ENCODE data around the gene SRPK2. TPM values are rescaled to one million over a fixed set of nuclear protein-coding genes. Genes with fewer than 3 reads are reported as not detected.

The SRPK2 gene
- total RNA-seq, 1 experiment from 2014 or later, result 21.6 TPM

DNA sequence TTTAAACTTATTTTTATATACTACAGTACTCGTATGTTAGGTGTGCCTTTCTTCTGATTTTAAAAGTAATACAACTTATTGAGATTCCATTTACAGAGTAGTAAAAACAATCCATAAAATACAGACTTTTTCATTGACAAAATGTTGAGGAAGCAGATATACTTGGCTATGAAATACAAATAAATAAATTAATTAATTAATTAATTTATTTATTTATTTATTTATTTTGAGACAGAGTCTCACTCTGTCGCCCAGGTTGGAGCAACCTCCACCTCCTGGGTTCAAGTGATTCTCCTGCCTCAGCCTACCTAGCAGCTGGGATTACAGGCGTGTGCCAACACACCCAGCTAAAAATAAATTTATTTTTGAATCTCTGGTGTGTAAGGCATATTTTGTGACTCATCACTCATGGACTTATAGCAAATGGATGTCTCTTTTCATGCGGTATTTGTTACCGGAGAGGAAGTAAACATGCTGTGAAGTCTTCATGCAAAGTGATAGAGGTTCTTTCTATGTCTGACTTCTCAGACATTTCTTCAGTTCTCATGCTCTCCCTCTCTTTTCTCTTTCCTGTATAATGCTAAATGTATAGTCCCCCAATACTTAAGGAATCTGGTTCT lies 20.2 kb upstream of the SRPK2 start:
- Histone ChIP-seq H4K20me1 (ENCODE audit: low read length) (no peaks in the 10 kb centered on the region), H3K36me3 (ENCODE audit: low read depth, low read length) (no peaks in the 10 kb centered on the region), H3K27me3 (ENCODE audit: low read length) (no peaks in the 10 kb centered on the region), H3K9me3 (ENCODE audit: low read length) (no peaks in the 10 kb centered on the region), H3K4me2 (ENCODE audit: low read length) (no peak overlapping the region), H3K27ac (ENCODE audit: low read length) (no peak overlapping the region), H3F3A (ENCODE audit: low read length, unreplicated experiment) (no peaks in the 10 kb centered on the region), H3K4me3 (ENCODE audit: low read length) (no peak overlapping the region), H3K9me2 (replicated peaks; ENCODE audit: low read length) (no peaks in the 10 kb centered on the region), H3K9ac (ENCODE audit: low read length) (no peak overlapping the region), H3K4me1 (ENCODE audit: insufficient read depth, low read length) (no peaks in the 10 kb centered on the region), H2AFZ (ENCODE audit: low read length) (no peak overlapping the region), H3K79me2 (ENCODE audit: low read length) (no peaks in the 10 kb centered on the region)
- no peak for ATAC-seq
- DNase-seq, result no peak
- no peak for TF ChIP-seq EZH2 (IDR thresholded peaks at IDR 0.05; ENCODE audit: low read length, unreplicated experiment)
- TF ChIP-seq EZH2phosphoT487 (IDR thresholded peaks at IDR 0.05; ENCODE audit: borderline replicate concordance, low read length), result no peak
- TF ChIP-seq, protein P1, sequence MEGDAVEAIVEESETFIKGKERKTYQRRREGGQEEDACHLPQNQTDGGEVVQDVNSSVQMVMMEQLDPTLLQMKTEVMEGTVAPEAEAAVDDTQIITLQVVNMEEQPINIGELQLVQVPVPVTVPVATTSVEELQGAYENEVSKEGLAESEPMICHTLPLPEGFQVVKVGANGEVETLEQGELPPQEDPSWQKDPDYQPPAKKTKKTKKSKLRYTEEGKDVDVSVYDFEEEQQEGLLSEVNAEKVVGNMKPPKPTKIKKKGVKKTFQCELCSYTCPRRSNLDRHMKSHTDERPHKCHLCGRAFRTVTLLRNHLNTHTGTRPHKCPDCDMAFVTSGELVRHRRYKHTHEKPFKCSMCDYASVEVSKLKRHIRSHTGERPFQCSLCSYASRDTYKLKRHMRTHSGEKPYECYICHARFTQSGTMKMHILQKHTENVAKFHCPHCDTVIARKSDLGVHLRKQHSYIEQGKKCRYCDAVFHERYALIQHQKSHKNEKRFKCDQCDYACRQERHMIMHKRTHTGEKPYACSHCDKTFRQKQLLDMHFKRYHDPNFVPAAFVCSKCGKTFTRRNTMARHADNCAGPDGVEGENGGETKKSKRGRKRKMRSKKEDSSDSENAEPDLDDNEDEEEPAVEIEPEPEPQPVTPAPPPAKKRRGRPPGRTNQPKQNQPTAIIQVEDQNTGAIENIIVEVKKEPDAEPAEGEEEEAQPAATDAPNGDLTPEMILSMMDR (conservative IDR thresholded peaks at IDR 0.05; ENCODE audit: low read depth, low read length), result no peak
- ChIA-PET POLR2A (ENCODE audit: unreplicated experiment) (interaction anchor here (0.6 kb wide), 1 partner anchor 906 kb away, joined by 4 read pairs; no protein-coding TSS in a partner anchor), CTCF (interaction anchor here (1.0 kb wide), 1 partner anchor 21 kb away, joined by 3 read pairs; no protein-coding TSS in a partner anchor)
- intact Hi-C loops (cut with micrococcal nuclease), result no loop called here
- BruUV-seq (replicated peaks), result no TSS peak

DNA sequence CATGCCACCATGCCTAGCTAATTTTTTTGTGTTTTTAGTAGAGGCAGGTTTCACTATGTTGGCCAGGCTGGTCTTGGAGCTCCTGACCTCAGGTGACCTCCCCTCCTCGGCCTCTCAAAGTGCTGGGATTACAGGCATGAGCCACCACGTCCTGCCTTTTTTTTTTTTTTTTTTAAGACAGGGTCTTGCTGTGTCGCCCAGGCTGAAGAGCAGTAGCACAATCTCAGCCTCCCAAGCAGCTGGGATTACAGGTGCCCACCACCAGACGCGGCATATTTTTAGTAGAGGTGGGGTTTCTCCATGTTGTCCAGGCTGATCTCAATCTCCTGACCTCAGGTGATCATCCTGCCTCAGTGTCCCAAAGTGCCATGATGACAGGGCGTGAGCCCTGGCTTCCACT lies 14.4 kb upstream of the SRPK2 start:
- TF ChIP-seq EZH2phosphoT487 (IDR thresholded peaks at IDR 0.05; ENCODE audit: borderline replicate concordance, low read length) (no peak), EZH2 (IDR thresholded peaks at IDR 0.05; ENCODE audit: low read length, unreplicated experiment) (no peak)
- TF ChIP-seq, protein P1 (conservative IDR thresholded peaks at IDR 0.05; ENCODE audit: low read depth, low read length), result no peak
- DNase-seq, result no peak
- no peak overlapping the region for H3K9ac ChIP-seq (ENCODE audit: low read length)
- peaks cover 4% of the 10 kb centered on the region for H3F3A ChIP-seq (ENCODE audit: low read length, unreplicated experiment)
- ChIA-PET POLR2A (ENCODE audit: unreplicated experiment) (interaction anchor here (0.6 to 0.7 kb wide), 2 partner anchors 16 to 200 kb away, joined by 4 read pairs; no protein-coding TSS in a partner anchor), CTCF (interaction anchor here (0.7 kb wide), 1 partner anchor 9 kb away, joined by 6 read pairs; no protein-coding TSS in a partner anchor)
- no peaks in the 10 kb centered on the region for H3K36me3 ChIP-seq (ENCODE audit: low read depth, low read length)
- H3K27me3 ChIP-seq (ENCODE audit: low read length), result no peaks in the 10 kb centered on the region
- H4K20me1 ChIP-seq (ENCODE audit: low read length), result no peaks in the 10 kb centered on the region
- H3K9me2 ChIP-seq (replicated peaks; ENCODE audit: low read length), result no peaks in the 10 kb centered on the region
- no peak for ATAC-seq
- BruUV-seq (replicated peaks), result no TSS peak
- no peaks in the 10 kb centered on the region for H3K9me3 ChIP-seq (ENCODE audit: low read length)
- no peak overlapping the region for H3K27ac ChIP-seq (ENCODE audit: low read length)
- intact Hi-C loops (cut with micrococcal nuclease), result no loop called here
- H3K79me2 ChIP-seq (ENCODE audit: low read length), result no peaks in the 10 kb centered on the region
- H3K4me1 ChIP-seq (ENCODE audit: insufficient read depth, low read length), result no peaks in the 10 kb centered on the region; the same call in 1 of the 2 replicates
- no peak overlapping the region for H3K4me2 ChIP-seq (ENCODE audit: low read length)
- H3K4me3 ChIP-seq (ENCODE audit: low read length), result no peak overlapping the region
- H2AFZ ChIP-seq (ENCODE audit: low read length), result no peak overlapping the region

All from PC-3 (cell line).